HG03575 (cell line): Measurements from ENCODE around the gene SH2D2A.

Experiments used
- ATAC-seq: cut with Tn5 transposase; IDR thresholded peaks from one replicate; pipeline ENCODE4 v1.9.1; 2021; ENCODE audit not compliant: unreplicated experiment, insufficient number of reproducible peaks, low FRiP score; ENCODE audit errors: extremely low read depth

SH2D2A gene

DNA sequence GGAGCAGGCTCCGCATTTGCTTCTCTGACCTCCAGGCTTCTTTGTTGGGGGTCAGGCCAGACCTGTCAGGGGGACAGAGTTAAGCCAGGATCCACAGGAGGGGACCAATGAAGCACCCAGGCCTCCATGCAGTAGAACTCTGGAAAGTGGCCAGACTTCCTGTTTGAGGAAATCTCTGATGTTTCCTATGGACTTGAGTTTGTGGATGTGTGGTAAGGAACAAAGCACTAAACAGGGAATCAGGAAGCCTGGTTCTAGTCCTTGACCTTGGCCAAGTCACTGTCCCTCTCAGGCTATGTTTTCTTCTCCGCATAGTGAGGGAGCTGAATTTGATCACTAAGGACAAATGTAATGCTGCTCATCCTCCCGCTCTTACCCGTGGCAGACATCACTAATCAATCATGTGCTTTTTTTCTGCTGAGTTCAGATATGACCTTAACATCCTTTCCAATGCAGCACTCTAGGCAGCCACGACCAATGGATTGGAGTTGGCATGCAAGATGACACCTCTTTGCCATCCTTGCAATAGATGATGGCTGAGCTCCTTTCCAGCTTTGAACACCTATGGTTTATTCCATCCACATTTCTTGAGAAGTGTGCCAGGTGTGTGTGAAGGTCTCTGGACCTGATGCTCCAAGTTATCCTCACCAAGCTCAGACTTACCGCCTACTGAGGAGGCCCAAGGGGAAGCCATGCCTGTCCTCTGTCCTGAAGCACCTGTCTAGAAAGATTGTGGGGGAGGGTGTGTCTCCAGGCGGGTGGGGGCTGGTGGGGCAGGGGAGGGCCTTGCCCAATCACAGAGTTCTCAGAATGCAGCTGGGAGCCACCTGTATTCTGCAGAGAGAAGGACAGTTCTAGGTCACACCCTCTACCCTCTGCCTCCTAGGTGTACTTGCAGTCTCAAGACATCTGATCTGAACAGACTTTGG is 9.9 kb downstream of the SH2D2A start:
- ATAC-seq = no peak

DNA sequence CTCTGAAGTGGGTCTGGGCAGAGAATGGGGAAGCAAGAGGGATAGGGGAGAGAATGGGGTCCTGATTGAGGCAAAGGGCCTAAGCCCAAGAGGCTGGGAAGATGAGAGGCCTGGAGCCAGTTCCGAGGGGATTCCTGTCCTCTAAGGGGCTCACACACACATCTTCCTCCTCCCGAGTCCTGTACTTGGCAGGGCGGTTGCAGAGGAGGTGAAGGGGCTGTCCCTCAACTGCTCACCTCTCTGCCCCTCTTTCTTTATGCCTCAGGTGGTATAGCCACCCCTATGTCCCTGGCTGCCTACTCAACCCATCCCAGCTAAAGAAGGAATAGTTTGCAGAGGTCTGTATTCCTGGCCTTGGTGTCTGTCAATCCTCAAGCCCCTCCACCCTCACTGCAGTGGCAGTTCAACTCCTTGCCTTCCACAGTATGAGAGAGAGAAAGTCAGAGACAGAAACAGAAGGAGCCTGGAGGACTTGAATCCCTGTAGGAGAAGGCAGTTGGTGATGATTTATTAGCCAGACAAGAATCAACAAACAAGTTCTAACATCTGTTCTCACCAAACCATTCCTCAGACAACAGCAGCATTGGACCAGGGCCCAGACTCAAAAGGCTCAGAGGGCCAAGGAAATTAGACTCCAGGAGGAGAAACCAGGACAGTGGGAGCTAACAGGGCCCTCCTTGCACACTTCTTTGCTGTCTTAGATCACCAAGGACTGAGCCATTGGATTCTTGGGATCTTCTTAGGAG is 10.7 kb downstream of the SH2D2A start:
- no peak for ATAC-seq

DNA sequence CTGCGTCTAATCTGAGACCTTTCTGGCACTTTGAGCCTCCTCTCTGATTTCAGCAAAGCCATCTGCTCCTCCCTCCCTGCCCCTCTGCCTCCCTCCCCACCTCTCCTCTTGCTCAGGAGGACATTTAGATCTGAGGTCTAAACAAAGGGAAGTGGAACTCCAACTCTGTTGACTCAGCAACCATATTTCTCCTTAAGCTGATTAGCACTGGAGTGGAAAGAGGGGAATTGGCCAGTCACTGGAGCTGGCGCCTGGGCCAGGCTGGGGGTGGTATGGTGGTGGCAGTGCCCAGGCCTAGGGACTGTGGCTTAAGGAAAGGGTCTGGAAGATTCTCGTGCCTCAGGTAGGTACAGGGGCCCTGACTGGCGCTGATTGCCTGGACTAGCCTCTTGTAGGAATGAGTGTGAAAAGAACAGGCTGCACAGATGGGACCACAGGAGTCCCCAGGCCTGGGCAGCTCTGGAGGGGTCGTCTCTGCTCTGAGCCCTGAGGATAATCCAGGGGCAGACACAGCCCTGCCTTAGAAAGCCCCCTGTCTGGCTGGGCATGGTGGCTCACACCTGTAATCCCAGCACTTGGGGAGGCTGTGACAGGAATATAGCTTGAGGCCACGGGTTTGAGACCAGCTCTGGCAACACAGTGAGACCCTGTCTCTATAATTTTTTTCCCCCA is 11.9 kb downstream of the SH2D2A start:
- no peak for ATAC-seq

DNA sequence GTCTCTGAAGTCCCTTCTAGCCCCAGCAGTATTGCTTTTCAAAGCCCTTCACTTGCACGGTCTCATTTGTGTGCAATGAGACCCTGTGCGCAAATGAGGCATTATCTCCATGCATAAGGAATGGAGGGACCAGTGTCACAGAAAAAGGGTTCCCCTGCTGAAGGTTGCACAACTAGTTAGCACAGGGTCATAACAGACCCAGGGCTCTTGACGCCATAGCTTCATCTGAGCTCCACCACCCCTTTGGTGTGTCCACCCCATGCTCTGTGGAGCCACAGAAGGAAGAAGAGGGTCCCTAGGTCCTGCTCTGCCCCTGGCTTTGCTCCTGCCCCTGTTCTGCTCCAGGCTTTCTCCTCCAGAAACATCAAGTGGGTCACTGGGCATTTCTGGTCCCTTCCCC is 12.6 kb downstream of the SH2D2A start:
- no peak for ATAC-seq

DNA sequence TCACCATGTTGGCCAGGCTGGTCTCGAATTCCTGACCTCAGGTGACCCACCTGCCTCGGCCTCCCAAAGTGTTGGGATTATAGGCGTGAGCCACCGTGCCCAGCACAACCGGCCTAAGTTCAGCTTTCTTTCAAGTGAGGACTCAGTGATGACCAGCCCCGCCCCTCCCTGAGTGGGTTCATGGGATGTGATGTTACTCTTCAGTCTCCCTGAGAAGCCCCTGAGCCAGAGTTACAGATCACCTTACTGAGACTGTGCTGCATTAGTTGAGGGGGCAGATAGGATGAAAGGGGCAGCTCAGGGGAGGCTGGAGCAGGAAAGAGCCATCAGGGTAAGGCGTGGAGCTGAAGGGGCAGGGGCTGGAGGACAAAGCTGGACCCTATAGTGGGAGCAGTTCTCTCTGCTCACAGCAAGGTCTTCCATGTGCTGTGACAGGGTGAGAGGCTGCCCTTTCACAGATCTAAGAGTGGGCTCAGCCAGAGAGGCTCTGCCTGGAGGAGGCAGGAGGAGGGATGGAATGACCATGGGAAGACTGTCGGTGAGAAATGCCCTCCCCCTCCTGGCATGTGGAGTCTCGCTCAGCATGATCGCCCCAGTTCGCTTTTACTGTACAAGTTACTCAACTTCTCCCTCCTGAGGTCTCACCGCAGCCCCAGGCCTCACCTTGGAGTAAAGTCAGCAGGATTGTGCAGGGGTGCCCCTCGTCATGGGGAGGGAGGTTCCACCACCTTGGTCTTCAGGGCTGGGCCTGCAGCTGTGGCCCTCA is 13.4 kb downstream of the SH2D2A start:
- no peak for ATAC-seq

DNA sequence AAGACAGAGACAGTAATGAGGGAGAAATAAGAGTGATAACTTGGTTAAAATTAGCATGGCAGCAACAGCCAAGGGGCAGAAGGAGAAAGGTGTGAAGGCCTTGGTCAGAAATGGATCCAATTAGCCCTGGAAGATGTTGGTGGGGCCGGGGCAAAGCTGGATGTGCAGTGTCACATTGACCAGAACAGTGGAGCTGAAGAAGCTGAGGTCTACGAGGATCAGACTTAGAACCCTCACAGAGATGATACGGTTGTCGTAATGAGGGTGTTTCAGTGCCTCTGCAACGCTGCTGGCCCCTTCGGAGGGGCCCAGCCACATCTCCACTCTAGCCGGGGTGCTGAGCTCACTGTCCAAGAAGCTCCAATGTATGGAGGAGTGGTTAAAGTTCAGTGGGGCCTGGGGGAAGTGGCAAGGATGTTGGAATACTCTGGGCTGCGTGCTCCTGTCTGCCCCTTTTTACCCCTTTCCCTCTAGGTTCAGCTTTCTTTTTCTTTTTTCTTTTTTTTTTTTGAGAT is 14.2 kb downstream of the SH2D2A start:
- no peak for ATAC-seq

DNA sequence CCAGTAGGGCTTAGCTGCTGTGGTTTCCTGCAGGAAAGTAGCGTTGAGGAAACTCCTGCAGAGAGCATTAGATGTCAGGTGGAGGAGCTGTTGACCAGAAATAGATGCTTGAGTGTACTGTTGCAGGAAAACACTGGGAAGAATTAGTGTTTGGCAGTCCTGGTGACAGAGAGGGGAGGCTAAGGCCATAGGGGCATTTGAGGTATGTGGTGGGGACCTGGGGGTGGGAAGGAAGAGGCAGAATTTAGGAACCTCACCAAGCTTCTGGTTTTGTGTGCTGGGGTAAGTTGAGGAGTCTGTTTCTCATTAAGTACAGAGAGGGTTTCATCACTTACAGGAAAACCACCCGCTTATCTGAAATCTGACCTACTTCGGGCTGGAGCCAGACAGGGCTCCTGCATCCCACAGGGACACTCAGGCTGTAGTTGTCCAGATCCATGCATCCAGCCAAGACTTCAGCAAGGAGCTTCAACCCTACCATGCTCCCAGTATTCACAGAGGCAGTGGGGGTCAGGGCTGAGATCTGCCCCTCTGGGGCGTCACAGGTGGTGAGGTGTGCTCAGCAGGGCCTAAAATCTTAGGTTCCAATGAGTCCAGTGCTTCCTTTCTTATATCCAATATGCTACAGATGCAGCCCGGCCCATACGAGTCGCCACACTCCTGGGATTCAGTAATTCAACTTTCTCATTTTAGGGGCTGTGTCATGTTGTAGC is 15.1 kb downstream of the SH2D2A start:
- no peak for ATAC-seq

DNA sequence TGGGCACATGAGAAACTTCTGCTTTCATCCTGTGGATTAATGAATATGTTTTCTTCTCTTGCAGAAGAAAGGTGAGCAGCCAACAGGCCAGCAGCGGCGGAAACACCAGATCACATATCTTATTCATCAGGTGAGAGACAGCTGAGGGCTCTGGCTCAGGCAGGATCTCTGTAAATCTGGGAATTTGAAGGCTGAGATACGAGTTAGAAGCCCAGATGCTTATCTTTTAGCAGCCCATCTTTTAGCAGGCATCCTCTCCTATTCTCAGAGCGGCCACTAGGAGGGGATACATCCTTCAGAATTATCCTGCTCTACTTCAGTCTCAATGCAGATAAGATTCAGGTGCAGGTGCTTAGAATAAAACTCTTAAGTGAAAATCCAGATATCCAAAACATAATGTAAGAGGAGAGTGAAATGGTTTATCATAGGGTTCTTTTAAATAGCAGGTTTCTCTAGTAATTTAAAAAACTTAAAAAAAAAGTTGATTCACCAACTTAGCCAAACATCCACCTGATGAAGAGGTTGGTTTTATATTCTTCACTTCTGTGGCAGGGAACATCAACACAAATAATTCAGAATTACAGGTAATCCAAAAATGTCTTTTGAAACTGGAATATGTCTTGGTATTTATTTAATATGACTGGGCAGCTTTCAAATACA is 19.3 kb downstream of the SH2D2A start:
- ATAC-seq = no peak

DNA sequence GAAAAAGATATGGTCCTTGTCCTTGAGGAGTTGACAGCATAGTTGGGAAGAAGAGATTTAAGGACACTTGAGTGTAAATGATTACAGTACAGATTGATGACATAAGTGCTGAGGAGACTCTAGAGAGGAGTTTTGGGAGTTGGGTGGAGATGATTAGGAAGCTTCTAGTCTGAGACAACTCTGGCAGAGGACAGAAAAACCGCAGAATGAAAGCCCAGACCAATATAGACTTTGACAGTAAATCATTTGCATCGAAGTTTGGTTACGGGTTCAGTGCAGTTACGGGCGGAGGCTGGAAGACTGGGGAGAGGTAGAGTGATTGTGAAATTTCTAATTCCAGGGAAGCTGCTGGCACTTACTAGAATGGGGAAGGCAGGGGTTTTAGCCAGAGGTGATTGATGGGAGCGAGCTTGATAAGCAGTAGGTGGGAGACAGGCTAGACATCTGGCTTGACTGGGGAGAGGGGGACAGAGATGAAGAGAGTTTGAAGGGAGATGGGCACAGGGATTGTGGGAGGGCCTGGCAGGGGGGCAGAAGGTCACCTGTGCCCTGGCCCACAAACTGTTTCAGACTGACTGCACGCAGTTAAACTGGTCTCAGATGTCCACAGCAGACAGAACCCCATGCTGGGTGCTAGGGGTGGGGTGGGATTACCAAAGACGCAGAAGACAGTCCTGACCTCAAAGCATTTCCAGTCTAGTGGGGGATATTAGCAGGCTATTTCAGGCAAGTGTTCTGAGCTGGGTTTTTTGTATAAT is 20.1 kb downstream of the SH2D2A start:
- no peak for ATAC-seq

DNA sequence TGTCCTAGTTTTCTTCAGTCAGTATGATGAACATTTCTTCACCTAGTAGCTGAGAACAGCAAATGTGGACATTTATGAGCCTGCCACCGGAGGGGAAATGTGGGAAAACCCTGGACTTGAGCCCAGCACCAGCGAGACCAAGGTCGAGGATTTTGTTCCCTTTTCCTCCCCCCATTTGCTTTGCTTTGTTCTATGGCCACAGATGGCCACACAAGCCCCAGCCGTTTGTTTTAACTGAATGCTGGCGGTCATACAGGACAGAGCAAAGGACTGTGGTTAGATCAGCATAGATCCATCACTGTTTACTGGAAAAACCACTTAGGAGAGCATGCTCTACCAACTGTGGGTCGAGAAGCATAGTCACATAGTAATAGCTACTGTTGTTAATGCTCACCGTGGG is 20.9 kb downstream of the SH2D2A start:
- ATAC-seq = no peak

DNA sequence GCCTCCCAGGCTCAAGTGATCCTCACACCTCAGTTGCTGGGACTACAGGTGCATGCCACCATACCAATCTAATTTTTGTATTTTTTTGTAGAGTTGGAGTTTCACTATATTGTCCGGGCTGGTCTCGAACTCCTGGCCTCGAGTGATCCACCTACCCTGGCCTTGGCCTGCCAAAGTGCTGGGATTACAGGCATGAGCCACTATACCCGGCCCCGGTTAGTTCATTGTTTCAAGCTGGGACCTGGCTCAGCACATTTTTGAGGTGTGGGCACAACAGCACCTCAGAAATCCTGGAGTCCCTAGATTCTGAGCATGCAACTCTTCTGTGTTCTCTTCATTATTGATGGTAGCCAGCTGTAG is 21.3 kb downstream of the SH2D2A start:
- ATAC-seq = no peak

DNA sequence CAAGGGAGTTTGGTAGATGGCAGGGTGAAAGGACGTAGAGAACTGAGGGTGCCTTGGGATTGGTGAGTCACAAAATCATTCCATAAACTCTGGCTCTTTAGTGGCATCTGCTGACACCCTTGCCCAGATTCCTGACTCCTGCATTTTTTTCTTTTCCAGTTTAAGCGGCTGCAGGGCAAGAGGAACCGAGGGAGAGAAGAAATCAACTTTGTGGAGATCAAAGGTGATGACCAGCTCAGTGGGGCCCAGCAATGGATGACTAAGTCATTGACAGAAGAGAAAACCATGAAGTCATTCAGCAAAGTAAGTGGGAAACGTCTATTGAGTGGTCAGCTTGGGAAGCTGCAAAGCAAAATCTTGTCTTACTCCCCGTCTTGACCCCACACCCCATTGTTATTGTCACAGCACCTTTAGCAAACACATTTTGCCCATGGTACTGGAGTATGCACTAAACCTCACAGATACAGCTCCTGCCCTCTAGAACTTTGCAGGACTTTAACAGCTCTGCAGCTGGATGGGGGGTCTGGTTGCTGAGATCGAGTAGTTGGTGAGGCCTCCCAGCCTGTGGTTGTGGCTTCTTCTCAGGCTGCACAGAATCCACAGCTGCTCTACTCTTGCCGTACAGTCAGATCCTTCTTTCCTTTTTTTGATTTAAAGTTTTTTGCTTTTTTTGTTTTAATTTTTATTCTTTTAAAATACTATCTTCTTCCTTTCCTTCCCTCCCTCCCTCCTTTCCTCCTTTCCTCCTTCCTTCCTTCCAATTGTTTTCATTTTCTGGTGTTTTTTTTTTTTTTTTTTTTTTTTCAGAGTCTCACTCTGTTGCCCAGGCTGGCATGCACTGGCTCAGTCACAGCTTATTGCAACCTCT is 21.9 kb downstream of the SH2D2A start:
- no peak for ATAC-seq

DNA sequence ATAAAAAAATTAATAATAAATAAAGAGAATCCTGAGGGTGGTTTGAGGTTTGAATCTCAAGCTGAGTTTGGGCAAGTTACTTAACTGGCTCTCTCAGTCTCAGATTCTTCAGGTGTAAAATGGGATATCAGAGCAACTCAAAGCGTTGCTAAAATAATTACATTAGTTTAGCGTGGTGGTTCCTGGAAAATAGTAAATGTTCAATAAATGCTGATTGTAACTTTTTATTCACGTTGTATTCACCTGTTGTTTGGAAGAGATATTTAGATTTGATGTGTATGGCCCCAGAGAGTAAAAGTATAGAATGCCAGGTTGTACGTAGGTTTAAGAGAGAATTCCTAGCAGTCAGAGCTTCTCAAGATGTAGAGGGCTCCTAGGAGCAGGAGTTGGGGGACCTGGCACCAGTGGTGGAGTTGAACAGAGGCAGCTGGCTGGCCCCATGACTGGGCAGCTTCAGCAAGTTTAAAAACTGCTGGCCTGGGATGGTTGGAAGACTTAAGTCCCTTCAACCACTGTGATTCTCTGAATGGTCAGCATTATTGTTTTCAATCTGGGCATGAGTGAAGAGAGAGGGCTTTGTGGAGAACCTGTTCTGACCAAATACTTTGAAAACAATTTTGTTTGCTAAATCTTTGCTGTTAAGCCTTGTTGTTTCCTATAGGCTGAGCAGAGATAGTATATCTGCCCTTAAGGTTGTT is 26.9 kb downstream of the SH2D2A start:
- ATAC-seq = no peak

DNA sequence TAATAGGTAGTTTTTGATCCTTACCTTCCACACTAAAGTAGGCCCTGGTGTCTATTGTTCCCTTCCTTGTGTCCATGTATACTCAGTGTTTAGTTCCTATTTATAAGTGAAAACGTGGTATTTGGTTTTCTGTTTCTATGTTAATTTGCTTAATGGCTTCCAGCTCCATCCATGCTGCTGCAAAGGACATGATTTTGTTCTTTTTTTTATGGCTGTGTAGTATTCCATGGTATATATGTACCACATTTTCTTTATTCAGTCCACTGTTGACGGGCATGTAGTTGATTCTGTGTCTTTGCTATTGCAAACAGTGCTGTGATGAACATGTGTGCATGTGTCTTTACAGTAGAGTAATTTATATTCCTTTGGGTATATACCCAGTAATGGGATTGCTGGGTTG is 28.5 kb downstream of the SH2D2A start:
- no peak for ATAC-seq

DNA sequence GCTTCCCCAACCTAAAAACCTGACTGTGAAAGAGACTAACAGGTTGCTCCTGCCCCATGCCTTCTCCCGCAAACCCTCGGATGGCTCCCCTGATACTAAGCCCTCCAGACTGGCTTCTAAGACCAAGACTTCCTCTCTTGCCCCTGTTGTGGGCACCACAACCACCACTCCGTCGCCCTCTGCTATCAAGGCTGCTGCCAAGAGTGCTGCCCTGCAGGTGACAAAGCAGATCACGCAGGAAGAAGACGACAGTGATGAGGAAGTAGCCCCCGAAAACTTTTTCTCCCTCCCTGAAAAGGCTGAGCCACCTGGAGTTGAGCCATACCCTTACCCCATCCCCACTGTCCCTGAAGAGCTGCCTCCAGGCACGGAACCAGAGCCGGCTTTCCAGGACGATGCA is 30.0 kb downstream of the SH2D2A start:
- no peak for ATAC-seq

DNA sequence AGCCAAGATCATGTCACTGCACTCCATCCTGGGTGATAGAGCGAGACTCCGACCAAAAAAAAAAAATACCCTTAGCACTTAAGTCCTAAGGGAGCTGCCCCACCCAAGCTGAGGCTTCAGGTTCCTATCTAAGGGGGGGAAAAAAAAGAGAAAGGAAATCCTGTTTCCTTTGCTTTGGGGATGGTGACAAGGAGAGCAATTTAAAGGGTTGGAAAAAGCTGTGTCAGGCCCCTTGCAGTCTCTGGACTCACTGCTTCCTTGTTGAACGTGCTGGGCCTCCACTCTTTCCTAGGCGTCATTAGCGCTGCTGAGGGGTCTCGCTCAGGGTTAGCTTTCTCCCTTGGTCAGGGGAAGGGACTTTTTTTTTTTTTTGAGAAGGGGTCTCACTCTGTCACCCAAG is 31.2 kb downstream of the SH2D2A start:
- ATAC-seq = no peak
